Dermis blood vessel endothelial cell (primary cell): Measurements from ENCODE around the gene LEF1. TPM values are rescaled to one million over a fixed set of nuclear protein-coding genes. Genes with fewer than 3 reads are reported as not detected.

Experiments
- DNase-seq: peaks from one replicate; pipeline ENCODE4 v3.0.0; 2010
- total RNA-seq: library from RNA; depleted of rRNA; stranded (reverse); fragments of >200 nt; gene quantifications from 2 replicates; pipeline ENCODE4 v1.2.3, GENCODE V29; 2014

The LEF1 gene
- total RNA-seq, 1 donor from 2014 or later: 0.68 TPM

DNA sequence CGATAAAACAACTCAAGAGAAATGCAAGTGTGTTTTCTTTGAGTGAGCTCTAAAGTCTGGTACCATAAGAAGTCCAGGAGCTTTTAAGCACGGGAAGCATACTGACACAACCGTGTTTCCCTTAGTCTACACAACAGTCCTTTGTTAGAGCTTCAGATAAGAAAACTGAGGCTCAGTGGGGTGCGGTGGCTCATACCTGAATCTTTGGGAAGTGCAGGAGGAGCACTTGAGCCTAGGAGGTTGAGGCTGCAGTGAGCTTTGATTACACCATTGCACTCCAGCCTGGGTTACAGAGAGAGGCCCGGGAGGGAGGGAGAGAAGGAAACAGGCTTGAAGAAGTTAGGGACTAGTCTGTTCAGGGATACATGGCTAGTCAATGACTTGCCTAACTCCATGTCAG, 21.9 kb downstream of the LEF1 start:
- no peak for DNase-seq

DNA sequence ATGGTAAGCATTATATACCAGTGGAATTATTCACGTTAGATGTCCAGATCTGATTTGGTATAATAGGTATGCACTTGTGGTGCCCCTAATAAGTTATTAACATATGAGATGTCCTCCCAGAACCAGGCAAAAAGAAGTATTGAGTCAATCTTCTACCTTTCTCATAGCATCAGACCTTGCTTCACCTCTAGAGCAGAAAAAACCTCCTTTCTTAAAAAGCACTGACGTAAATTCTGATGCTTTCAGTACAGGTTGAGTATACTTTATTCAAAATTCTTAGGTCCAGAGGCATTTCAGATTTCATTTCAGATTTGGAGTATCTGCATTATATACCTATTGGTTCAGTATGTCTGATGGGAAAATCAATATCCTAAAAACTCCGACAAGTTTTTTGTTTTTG, 22.4 kb downstream of the LEF1 start:
- no peak for DNase-seq

DNA sequence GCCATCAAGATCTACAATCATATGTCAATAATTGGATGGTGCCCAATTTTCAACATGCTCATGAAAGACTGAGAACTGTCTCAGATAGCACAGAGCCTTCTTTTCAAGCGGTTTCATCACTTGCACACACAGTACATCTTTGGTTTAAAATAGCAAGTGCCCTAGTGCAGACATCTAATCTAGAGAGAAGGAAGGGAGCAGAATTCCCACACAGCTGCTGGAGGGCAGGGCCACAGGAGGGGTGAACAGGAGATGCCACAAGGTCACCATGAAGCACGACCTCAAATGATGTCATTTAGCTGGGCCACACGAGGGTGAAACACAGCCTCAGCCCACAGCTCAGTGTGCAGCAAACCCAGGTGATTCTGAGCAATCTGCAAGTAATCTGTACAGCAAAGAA, 24.3 kb downstream of the LEF1 start:
- DNase-seq: no peak

DNA sequence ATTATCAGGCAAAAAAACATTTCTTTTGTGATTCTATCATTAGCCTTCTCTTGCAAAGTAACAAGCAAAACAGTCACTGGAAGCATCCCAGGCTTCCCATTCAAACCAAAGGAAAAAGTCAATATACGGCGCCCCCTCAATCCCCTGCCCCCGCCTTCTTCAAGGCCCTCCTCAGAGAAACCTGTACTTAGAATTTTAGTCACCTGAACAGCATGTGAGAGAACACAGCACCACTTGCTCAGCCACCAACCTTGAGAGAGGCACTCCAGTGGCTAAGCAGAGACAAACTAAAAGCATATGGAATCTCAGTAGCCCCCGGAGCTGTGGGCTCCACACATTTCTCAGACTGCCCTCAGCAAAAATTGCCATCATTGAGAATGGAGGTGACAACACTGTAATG, 25.2 kb downstream of the LEF1 start:
- no peak for DNase-seq

DNA sequence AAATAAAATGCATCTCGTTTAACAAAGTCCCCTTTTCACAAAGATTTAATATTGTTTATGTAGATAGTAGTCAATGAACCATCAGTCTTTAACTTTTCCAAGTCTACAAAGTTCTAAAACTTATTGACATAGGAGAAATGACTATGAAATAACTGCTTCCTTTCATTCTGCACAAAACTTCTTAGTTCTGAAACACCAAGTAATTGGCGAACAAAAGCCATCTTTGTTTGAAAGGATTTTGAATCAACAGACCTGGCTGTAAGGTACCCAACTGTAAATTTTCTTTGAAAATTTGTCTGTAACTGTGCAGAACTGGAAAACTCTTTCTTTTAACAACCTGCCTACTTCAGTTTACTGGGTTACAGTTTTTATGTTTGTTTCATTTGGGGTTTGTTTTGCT, 25.9 kb downstream of the LEF1 start:
- no peak for DNase-seq

DNA sequence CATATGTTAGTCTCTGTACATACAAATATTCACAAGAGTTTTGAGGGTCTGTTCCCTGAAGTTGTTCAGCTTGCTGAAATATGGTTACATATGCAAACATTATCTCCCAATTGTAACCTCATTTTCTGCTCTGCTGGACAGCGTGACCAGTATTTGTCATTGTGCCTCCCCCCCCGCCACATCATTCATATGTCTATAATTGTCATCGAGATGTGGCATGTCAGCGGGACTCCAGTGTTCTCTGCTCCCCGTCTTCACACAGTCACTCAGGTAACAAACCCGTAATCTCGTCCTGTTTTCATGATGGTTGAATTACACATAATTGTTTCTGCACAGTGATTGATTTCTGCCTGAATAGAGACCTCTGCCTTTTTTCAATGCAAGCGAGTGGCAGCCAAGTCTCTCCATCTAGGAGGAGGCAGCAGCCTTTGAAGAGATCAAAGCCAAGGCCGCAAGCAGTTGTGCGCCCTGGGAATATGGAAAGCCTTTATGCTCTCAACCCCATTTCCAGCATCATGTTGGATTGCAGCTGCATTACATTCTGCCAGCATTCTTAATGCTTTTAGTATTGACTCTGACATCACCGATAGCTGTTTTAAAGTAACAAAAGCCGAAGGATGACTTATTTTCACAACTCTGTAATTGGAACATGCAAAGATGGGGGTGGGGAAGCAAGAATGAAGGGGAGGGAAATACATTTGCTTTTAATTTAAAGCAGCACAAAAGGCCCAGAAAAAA, 27.4 kb downstream of the LEF1 start:
- DNase-seq: no peak

DNA sequence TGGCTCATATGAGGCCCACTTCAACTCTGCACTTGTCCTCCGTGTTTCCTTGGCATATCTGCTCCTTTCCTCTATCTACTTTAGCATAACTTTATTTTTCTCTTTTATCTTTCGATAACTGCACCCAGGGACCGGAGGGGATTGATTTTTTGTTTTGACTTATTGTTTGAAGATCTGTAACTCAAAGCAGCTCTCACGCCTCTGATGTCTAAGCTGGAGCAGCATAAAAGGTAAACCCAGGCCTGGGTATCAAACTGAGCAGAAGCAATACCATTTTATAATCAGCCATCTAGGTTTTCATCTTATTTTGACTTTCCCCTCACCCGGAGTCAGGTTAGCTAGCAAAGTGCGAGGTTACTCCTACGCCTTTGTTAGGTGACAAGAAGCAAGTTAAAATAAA, 28.4 kb downstream of the LEF1 start:
- DNase-seq: no peak

DNA sequence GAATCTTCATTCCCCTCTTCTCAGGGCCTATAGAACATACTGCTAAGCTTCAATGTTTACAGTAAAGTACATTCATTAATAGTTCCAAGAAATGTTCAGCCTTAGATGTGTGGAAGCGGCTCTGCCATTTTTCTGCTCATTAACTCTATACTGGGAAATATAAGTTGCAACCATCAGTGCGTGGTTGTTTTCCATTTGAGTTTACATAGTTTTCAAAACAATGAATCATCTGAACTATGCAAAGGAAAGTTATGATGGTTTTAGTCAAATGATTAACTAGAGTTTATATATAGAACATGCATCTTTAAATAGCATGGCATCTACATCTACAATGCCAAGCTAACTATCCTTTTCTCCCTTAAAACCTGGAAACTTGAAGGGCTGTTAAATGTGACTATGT, 29.6 kb downstream of the LEF1 start:
- no peak for DNase-seq

DNA sequence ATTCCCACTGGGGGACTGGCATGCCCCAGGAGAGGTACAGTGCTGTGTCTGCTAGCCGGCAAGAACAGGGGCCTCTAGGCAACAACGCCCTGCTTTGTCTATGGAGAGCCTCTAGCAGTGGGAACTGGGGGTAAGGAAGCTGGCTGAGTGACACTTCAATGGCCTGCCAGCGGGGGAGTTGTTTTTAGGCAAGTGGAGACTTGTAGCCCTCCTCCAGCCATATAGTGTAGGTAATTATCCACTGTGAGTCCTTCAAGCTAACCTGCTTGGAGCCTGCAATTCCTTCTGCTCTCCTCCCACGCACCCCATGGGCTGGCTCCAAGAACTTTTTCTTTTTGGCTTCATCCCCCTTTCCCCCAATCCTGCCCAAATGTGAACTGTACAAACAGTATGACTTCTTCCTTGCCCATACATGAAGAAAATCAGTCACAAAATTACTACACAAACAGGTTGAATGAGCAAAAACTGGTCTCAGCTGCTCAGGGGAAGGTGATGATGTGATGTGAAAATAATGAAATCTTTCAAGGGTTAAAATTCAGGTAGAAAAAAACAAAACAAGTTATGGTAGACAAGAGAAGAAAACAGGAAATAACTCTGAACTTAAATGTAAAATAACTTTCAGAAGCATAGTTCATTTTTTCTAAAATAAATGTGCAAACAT, 33.1 kb downstream of the LEF1 start:
- DNase-seq: no peak

DNA sequence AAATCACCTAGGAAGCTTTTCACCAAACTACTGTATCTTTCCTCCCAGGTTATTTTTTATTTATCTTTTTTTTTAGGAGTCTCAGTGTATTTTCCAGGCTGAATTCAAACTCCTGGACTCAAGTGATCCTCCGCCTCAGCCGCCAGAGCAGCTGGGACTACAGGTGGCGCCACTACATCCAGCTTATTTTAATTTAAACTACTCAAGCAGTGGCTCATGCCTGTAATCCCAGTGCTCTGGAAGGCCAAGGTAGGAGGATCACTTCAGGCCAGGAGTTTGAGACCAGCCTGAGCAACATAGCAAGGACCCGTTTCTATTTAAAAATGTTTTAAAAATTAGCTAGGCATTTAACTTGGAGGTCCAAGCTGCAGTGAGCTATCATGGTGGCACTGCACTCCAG, 37.8 kb downstream of the LEF1 start:
- DNase-seq: peak; percentile 5

DNA sequence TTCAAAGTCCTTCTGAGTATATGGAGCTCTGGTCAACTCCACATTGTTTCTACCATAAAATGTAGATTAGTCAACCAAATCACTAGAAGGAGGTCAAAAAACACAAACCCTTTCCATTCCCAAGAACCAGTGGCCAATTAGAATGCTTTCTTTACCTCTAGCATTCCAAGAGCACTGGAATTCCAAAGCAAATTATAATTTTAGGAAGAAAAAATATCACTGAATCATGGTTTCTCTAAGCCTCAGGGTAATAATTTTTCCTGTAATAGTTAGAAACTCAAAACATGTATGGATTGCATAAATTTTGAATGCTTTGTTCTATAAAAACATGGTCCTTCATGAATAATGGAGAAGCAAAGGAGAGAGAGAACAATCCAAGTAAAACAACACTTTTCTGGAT, 39.5 kb downstream of the LEF1 start:
- DNase-seq: no peak

DNA sequence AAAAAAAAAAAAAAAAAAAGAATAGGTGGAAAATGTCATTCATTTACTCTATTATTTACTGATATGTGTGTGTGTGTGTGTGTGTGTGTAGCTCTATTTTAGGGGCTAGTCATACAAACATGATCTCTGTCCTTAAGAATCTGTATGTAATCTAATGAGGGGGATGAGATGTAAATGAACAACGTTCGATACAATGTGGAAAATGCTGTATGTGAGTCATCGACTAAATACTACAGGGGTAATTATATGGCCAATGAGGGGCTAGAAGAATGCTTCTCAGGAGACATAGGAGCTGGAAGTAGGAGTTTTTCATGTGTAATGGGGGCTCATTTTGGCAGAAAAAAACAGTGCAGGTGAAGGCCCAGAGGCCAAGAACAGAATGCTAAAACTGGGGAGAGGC, 41.9 kb downstream of the LEF1 start:
- no peak for DNase-seq

DNA sequence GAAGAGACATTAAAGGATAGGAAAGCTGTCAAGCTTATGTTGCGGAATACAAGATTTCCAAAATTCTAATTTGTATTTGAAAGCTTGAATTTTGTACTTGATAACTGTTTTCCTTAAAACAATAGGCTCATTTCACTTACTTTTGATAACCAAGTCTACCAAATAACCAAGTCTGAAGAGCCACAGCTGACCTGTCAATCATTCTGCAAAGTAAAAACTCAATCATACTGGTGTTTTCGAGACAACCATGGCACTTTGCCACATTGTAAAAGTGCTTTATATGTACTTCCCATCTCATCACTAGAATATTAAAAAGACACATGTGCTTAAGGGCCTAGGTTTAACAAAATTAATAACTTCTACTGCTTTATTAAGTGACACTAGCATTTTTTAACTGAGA, 47.9 kb downstream of the LEF1 start:
- DNase-seq: no peak

DNA sequence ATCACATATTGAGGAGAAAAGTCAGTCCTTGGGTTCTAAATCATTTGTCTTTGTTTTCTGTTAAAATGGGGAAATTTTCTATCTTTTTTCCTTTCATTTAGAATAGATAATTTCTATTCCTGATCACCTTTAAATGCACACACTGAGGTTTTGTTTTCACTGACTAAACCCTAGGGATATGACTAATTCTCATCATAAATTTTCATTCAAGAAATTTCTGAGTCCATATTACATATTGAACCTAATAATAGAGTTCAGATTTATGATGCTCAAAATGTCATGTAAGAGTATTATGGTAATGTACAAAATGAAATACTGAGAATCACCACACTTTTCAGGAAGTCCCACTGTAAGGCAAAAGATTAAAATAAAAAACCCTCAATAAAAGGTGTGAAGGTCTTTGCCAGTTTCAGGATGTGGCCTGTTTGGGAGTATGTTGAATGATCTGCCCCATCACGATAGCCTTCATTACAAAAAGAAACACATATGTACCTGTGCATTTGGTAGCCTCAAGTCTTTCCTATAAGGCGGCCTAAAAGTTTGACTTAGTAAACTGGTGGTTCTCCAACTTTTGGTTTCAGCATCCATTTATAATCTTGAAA, 49.4 kb downstream of the LEF1 start:
- DNase-seq: no peak

DNA sequence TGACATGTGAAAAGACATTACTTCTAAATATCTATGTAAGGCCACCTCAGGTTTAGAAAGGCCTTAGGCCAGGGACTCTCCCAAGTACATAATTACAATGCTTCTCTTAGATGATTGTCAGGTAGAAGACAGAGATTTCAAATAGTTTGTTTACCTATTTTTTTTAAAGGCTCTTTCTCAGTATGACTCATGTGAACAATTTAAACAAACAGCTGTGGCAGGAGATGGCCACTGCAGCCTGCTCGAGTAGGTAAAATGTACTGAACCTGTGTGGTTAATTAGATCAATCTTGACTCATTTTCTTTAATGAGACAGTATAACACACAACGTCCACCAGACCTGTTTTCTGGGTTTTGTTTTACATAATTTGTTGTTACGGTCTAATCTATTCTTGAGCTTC, 50.2 kb downstream of the LEF1 start:
- DNase-seq: no peak

DNA sequence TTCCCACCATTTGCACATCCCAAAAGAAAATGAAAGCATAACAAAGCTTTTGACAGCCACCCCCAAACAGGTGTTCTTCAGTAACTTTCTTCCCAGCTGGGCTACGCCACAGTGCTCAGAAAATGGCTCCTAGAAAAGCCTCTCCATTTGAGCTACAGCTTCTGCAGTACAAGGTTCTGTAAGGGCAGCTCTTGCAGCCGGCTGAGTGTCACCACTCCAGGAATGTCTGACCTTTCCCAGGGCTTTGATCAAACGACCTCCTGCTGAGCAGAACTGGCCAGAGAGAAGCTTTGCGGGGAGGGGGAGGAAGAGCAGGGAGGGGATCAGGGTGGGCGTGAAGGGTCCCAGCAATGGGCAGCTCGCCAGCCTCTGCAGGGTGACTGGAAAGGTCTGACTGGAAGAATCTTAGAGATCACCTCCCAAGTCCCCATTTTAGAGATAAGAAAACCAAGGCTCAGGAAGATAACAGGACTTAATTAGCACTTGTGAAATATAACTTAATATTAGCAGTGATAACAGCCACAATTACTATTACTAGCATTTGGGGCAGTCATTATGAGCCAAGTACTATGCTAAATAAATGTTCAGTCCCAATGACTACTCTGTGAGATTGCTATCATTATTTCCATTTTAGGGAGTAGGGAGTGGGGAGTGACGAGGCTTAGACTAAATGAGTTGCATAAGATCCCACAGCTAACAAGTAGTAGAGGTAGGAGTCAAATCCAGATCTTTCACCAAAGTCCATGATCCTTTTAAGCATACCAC, 51.1 kb downstream of the LEF1 start:
- DNase-seq: no peak

DNA sequence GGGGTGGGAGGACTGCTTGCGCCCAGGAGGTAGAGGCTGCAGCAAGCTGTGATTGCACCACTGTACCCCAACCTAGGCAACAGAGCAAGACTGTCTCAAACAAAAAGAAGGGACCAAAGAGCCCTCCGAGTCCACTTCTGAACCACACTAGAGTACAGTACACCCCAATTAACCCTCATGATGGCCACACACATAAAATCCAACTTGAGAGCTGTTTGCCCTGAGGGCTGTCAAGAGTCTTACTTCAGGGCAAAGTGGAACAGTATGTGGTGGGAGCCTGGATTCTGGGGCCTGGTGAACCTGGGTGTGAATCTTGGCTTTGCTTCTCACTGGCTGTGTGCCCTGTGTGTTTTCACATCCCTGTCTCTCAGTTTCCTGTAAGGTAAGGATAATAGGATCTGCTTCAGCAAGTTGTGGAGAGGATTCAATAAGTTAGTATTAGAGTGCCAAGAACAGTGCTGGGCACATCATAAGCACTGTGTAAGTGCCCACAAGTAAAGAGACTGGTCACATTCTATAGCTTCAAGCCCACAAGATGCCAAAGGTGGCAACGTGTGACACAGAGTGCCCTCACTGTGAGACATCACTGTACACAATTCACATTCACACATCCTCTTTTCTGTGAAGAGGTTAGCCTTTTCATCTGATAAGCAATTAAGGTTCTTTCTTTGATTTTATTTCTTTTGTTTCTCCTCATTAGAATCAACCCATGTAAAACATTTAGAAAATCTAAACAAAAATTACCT, 52.1 kb downstream of the LEF1 start:
- DNase-seq: no peak

DNA sequence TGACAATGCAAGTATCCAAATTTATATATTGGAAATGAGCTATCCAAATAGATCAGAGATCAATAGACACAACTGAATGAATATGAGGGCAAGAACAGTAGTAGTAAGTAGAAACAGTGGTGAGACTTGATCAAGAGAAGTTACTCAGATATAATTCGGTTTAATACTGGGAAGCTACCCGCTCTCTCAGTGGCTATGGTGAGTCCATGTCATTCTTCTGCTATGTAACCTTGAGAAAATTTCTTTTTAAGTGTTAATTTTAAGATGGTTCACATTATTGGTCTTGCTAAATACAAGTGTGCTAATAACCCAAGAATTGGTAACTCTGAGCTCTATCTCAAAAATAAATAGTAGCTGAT, 53.6 kb downstream of the LEF1 start:
- DNase-seq: no peak

DNA sequence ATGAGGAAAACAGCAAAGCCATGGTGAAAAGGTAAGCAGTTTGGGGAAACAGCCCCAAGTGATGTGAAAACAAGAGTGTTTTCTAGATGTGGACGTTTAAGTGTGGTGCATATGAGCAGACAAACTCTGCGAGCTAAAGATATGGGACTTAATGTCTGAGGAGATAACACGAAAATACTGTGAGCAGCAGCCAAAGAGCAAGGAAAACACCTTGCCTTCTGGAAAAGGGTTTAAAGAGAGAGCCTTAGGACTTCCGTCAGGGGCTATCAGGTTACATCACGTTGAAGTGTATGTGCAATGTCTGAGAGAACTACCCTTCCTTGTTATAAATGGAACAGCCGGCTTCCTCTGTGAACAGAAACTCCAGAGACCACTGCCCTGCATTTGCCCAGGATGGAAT, 54.2 kb downstream of the LEF1 start:
- DNase-seq: no peak

DNA sequence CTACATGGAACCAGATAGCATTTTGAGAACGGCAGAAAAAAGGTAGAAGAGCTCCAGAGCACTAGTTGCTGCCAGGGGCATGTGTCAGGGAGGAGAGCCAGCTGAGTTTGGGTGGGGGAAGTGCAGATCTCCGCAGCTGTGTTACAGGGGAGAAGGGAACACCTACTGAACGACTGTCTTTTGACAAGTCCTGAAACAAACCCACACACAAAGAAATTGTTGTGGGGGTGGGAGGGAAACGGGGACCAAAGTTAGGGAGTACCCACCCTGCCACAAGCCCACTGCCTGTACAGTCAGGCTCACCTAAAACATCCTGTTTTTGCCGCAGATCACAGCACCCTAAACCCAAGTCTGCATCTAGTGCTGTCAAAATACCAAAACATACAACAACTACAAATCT, 55.5 kb downstream of the LEF1 start:
- DNase-seq: no peak

DNA sequence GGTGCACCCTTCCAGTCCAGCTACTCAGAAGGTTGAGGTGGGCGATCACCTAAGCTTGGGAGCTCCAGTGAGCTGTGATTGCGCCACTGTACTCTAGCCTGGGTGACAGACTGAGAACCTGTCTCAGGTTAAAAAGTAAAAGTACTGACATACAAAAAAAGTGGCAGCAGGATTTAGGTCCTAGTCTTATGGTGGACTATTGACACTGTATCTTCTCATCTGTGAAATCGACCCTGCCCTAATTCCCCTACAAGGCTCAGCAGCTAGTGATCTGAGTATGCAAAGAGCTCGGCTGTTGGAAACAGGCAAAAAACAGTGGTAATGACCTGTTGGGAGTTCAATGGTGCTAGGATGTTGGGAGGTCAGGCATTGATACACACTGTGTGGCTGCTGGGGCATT, 57.0 kb downstream of the LEF1 start:
- no peak for DNase-seq

DNA sequence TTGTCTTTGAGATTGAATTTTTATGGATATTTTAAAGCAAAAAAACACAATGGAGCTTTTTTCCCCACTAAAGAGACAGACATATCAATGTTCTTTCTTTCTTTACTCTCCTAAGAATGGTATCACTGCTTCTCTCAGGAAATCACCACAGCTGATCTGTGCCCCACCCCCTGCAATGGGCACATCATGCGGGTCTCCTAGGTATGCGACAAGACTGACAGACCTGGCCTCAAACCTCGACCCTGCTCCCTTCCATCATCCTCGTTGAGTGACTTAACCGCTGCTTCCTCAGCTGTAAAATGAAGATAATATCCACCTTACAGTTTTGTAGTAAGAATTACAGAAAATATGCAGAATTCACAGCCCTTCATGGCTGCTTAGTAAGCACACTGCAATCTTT, 58.3 kb downstream of the LEF1 start:
- DNase-seq: no peak

DNA sequence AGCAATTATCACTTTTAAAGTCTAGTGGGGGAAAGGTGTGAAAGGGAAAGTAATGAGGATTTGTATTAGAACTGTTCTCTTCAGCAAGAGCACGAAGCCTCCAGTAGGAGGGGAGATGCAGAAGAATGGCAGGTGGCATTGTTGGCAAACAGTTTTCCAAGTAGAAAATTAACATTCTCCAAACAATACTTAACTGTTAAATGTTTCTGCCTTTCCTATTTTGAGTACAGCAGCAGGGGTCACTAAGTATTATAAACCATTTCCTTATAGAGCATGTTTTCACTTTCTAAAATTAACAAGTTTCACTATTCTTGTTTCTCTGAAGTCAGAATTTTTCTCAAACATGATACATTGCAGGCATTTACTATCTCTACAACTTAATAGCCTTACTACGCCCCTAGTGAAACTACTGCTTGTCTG, 58.7 kb downstream of the LEF1 start:
- no peak for DNase-seq
